Hypothalamus (tissue), 51 donors: ENCODE results near the gene CCDC40.

ENCODE experiments used
- DNase-seq, 51 donors: peaks; one replicate each; lab custom pipeline; 2025; lab: John Stamatoyannopoulos, UW

CCDC40 gene

DNA sequence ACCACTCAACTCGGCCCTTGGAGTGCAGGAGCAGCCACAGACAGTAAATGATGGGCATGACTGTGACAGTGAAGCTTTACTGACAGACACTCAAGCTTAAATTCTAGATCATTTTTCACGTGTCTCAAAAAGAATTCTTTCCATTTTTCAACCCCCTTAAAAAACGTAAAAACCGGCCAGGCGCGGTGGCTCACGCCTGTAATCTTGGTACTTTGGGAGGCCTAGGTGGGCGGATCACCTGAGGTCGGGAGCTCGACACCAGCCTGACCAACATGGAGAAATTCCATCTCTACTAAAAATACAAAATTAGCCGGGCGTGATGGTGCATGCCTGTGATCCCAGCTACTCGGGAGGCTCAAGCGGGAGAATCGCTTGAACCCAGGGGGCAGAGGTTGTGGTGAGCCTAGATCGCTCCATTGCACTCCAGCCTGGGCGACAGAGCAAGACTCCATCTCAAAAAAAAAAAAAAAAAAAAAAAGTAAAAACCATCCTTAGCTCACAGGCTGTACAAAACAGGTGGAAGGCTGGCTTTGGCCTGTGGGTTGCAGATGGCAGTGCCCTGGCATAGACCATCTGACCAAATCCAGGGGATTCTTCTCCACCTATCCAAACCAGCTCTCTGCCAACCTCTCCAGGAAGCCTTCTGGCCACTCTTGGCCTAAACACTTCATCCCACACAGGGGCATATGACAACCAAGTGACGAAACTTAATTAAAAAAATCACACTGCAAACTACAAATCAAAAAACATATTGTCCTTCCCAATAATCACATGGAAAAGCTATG lies 19.0 kb upstream of the CCDC40 start:
- no peak for DNase-seq

DNA sequence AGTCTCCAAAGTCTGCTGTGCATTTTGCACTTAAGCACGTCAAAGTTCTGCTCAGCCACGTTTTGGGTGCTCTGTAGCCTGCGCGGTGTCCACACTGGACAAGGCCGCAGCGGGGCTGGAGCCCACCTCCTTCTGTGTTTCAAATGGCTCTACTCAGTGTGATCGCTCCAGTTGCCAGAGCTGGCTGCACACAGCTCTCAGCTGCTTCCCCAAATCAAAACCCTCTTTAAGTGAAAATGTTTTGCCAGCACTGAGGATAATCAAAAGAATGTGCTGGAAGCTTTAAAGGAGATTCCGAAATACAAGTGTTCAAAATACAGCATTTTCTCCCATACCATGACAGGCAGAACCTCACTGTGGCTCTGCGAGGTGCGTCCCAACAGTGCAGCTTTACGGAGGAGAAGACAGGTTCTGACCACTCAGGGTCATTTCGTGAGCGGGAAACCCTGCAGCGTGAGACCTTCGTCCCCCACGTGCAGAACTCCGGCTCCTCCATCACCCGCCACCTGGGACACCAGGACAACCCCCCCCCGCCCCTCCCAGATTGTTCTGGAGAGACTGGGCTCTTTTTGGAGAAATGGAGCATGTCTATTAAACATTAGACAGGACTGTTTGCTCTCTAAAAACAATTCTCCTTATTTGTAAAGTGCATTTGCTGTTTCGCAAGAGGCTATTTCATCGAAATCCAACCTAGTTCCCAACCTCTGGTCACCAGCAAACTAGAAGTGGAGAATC lies 17.4 kb upstream of the CCDC40 start:
- no peak for DNase-seq

DNA sequence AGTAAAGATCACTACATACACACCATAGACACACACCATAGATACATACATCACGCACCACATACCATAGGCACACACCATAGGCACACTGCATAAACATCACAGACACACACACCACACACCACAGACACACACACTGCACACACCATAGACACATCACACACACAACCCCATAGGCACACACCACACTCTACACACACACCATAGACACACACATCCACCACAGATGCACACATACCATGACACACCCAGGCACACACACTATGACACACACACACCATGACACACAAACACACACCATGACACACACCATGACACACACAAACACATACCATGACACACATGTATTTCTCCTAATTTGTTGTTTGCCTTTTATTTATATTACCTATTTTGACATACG lies 14.8 kb upstream of the CCDC40 start:
- no peak for DNase-seq

DNA sequence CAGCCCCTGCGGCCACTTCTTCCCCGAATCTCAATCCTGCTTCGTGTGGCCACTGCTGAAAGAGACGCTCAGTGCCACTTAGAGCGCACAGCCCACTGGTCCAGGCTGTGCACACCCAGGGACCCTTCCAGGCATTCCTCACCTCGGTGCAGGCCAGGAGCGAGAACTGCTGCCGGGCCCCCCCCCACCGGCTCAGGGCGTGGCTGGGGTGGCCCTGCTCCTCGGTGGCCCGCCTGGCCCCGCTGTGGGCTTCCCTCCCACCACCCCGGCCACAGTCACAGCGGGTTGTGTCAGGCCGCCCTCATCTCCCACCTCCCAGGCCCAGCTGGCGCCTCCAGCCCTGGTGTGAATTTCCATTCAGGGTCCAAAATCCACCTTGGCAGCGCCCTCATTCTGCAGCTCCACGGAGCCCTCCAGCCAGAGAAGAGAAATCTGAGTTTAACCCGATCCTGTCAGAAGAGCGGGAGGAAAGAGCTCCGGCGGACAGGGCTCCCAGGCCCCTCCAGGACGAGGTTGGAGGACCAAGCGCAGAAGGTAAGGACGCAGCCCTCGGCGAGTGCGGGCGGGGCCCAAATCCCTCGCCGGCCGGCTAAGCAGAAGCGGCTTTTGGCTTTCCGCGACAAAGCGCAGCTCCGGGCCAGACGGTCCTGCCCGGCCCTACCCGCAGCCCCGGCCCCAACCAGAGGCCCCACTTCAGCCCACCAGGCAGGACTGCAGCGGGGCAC lies 12.8 kb upstream of the CCDC40 start:
- DNase-seq: peak in 1 of 51 donors; percentile 8

DNA sequence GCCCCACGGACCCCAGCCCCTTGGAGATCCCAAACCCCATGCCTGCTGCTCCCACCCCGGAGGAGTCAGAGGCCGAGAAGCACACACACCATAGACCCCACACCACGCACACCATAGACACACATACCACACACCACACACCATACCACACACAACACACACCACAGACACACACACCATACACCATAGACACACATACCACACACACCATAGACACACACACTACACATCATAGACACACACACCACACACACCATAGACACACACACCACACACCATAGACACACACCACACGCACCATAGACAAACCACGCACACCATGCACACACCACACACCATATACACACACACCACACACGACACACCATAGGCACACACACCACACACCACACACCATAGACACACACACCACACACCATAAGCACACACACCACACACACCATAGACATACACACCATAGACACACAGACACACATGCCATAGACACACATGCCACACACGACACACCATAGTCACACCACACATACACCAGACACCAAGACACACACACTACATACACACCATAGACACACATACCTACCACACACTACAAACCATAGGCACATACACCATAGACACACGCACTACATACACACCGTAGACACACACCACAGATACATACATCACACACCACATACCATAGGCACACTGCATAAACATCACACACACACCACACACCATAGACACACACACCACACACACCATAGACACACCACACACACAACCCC lies 12.1 kb upstream of the CCDC40 start:
- DNase-seq: no peak

DNA sequence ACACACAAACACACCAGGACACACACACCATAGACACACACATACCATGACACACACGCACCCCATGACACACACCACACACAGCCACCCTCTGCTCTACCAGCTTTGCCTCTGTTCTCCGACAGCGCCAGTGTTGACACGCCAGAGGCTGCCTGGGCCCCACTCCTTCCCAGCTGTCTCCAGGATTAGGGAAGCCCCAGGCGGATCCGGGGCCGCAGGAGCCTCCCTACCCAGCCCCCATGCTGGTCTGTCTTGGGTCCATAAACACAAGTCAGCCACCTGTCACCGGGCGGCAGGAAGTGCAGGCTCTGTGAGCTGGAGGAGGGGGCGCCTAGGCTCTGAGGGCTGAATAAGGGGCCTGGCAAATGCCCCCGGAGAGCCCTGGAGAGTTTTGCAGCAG lies 11.3 kb upstream of the CCDC40 start:
- no peak for DNase-seq

DNA sequence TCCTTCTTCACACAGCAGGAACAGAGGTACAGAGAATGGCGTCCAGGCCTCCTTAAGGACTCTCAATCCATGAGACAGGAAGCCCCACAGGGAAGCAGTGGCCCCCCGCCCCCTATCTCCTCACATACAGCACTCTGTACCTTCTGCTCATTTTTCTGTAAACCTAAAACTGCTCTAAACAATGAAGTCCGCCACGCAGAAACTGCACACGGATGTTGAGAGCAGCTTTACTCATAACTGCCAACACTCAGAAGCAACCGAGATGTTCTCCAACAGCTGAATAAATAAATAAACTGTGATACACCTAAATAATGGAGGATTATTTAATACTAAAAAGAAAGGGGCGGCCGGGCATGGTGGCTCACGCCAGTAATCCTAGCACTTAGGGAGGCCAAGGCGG lies 10.6 kb upstream of the CCDC40 start:
- DNase-seq: no peak

DNA sequence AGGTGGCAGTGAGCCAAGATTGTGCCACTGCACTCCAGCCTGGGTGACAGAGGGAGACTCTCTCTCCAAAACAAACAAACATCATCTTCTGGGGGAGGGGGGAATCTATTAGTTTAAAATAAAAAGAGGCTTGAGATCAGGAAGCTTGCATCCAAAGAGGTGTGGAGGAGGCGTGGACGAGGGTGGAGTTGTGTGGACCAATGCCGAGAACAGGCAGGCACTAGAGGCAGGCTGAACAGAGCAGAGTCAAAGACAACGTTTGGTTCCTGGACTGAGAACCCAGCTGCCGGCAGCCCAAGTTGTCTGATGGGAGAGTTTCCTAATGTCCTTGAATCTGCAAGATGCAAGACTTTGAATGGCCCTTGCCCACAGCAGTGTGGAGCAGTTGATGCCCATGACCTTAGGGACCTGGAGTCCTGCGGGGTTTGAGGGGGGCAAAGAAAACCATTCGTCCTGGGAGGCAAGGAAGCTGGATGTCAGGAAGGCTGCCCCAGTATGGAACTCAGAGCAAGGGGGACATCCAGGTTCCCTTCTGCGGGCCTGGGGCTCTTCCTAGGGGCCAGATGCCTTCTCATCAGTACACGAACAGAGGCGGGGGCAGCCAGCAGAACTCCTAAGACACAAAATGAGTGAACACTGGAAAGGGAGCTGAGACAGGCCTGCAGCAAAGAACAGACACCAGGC lies 9.9 kb upstream of the CCDC40 start:
- DNase-seq: no peak

DNA sequence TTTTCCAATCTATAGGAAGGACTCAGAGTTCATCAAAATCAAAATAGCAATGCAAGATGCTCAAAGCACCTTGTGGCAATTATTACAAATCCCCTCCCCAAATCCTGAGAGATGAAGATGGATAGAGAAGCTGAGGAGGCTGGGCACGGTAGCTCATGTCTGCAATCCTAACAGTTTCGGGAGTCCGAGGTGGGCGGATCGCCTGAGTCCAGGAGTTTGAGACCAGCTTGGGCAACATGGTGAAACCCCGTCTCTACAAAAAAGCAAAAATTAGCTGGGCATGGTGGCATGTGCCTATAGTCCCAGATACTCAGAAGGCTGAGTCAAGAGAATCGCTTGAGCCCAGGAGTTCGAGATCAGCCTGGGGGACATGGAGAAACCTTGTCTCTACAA lies 9.4 kb upstream of the CCDC40 start:
- no peak for DNase-seq

DNA sequence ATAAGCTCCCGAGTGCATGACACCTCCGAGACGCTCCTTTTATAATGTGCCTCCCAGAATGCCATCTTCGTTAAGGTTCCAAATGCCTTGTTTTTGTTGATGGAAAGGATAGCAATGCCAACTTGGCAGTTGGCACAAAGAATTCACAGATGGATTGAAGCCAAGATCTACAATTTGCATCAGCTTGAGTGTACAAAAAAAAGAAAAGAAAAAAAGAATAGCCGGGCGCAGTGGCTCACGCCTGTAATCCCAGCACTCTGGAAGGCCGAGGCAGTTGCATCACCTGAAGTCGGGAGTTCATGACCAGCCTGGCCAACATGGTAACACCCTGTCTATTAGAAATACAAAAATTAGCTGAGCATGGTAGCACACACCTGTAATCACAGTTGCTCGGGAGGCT lies 8.4 kb upstream of the CCDC40 start:
- no peak for DNase-seq

DNA sequence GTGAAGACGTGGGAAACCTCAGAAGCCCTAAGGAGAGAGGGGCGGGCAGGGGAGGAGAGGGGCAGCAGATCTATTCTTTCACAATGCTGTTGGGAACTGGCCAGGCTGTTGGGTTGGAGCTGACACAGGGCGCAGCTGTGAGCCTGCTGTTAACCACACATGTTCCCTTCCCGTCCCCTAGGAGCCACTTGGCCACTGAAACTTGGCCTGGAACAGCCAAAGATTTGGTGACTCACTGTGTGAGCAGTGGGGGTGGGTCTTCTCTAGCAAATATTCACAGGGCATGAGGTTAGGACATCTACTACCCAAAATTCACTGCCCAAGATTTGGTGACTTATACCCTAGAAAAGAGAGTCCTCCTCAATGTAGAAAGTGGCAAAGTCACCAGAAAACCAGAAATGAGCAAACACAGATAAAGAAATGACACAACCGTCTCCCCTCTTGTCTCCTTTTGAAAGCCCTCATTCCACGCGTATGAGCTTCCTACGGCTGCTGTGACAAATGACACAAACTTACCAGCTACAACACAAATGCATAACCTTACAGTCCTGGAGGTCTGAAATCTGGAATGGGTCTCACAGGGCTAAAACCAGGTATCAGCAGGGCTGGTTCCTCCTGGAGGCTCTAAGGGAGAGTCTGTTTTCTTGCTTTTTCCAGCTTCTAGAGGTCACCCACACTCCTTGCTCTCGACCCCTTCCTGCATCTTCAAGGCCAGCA lies 7.0 kb upstream of the CCDC40 start:
- DNase-seq: peak in 9 of 51 donors; percentile 15 to 53 (median 27)

DNA sequence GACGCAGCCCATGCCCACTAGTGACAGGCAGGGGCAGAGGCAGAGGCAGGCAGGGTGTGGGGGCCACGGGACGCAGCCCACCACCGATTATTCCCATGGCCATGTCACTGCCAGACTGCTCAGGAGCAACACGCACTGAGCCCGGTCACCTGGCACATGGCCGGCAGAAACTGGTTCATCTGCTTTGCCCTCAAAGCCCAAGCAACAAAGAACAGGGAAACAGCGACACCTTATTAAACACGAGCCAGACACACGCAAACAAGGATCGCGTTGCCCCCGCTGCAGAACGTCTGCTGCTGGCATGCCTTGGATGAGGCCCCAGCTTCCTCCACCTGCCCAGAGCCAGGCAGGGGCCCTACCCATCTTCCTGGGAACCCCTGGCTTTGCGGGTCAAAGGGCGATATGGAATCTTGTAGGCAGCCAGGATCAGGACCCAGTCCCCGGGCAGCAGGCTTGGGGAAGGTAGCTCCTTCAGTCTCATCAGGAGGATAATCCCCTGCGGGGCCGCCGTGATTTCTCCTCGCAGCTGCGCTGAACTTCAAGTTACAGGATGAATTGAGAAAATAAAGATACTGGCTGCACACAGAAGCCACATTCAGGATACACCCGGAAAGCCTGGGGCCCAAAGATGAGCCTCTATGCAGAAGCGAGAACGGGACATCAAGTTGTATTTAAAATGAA lies 5.6 kb upstream of the CCDC40 start:
- no peak for DNase-seq

DNA sequence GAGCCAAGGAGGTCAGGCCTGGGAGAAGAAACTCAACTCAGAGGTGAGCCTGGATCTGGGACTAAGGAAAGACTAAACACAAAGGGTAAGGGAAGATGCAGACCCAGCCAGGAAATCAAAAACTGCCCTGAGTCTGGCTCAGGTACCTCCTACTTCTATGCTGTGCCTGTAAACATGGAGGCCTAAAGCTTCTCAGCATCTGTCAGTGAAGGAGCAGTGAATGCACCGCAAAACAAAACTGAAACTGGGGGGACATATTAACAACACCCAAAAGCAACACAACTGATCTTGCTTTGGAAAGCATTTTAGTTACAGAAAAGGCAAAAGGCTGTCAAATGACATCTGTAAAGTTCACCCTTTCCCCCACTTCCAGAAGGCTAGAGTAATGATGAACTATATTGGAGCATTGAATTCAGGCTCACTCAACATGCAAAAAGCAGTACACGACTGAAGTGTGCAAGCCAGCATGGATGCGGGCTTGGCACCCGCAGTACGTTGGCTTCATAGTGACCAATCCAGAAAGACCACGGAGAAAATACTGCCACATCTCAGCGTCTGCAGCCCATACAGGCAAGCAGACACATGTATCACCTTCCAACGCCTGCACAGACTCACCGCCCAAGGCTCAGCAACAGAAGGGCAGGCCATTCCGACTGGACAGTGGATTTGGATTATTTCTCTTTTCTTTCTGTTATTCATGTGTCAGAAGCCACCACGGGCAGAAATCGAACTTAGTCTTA lies 4.6 kb upstream of the CCDC40 start:
- no peak for DNase-seq

DNA sequence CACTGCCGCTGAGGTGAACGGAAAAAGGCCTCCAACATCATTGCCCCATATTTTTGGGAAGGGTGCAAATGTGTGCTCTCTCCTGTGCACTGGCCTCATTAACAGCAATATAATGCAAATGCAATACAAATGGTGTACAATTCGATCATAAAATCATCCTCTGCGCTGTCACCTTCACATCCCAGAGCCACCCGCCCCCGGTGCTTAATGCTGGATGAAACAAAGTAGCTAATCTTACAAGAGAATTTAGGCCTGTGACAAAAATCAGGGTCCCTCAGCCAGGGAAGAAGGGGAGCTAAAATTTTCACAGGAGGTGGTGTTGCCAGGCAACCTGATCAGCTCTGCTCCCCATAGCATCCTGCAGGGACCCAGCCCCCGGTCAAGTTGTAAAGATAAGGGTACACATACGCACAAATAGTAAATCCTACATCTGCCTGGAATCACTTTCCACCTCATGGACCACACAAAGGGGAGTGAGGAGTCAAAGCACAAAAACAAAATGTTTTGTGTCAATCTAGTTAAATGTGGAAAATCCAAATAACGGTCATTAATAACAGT lies 3.7 kb upstream of the CCDC40 start:
- DNase-seq: peak in 1 of 51 donors; percentile 21

DNA sequence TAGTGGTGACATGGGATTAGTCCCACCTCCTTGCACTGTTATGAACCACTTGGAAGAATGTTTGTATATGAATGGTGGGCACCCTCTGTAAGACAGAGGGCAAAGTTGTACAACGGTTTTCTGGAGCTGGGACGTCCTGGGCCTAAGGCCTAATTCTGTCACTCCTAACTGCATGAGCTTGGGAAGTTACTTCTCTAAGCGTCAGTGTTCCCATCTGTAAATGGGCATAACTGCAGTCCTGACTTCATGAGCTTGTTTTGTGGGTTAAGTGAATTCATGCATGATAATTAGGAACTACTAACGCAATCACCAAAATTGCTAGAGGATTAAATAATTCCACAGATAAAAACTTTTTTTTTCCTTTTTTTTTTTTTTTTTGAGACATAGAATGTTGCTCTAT lies 2.6 kb upstream of the CCDC40 start:
- no peak for DNase-seq

DNA sequence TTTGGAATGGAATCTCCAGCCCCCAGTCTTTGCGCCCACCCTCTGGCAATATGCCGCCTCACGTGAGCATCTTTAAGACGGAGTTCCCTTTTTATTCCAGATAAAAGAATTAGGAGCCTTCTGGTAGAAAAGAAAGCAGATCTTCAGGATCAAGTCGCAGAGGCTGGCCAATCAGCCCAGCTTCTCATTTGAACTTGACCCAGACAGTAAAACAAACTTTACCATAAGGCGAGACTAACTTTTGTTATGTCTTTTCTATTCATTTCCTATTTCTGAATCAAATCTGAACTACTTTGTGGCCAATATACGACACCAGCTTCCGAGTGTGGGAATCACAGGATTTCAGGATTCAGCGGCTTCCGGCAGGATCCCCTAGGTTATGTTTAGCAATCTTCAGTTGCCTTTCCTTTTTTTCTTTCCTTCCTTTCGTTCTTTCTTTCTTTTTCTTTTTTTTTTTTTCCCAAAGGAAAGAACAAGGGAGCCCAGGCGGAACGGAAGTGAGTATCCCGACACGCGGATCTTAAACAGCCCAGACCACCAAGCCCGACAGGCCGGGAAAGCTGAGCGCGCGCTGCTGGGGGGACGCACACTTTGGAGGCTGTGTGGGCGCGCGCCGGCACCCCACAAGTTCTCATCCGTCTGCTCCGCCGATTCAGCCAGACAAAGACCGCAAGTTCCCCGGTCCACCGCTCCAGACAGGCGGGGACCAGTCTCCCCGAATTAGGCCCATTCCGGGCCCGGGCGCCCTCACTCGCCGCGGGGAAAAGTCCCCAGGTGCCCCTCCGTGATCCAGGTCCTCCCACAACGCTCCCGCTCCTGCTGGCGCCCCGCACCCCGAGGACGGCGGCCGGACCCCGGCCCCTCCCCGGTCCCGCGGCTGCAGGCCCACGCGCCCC lies 1.4 kb upstream of the CCDC40 start:
- DNase-seq: peak in 5 of 51 donors; percentile 9 to 52 (median 28)

DNA sequence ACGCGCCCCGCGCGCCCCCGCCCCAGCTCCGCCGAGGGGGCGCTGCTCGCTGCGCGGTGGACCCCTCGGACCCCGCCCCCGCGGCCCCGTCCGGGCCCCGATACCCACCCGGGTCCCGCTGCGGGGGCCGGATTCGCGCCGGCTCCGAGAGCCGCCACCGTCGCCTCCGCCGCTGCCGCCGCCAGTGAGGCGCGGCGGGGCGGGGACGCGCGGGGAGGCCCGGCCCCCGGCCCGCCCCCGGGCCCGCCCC lies 830 bp upstream of the CCDC40 start, which contains the start of gene TBC1D16:
TSS of gene TBC1D16 (minus strand) at position 186 of the 250 bp plus-strand sequence. CDS start 22,325 bp downstream, outside the sequence.
- DNase-seq: no peak
